GM19240 (cell line): ENCODE data around the gene KRTAP9-4.
"Not testable (repeated sequence)": the region's sequence is repeated elsewhere in the genome, so short reads cannot be mapped to it uniquely, and the experiment has no call there.

Experiments used
- DNase-seq: peaks from one replicate; pipeline ENCODE4 v3.0.0; 2011; ENCODE audit warnings: low spot score; ENCODE audit not compliant: insufficient read length

KRTAP9-4 gene

GRCh38 chr17:41264599-41264998 is 15.1 kb downstream of the KRTAP9-4 start:
- no peak for DNase-seq

- no peak for DNase-seq
These were observed 15.6 kb downstream of the KRTAP9-4 start, which contains the start of gene KRTAP9-6 for GRCh38 chr17:41265078-41265477. Gene KRTAP9-6 (plus strand): TSS chr17:41265378. CDS start chr17:41265378, 0 bp downstream.

GRCh38 chr17:41267711-41268110 is 18.2 kb downstream of the KRTAP9-4 start:
- no peak for DNase-seq

GRCh38 chr17:41271323-41271722 is 21.8 kb downstream of the KRTAP9-4 start:
- not testable (repeated sequence) for DNase-seq

- no peak for DNase-seq
These were observed 22.4 kb downstream of the KRTAP9-4 start for GRCh38 chr17:41271858-41272257.

- not testable (repeated sequence) for DNase-seq
These were observed 26.2 kb downstream of the KRTAP9-4 start, which contains the start of gene KRTAP9-7 for GRCh38 chr17:41275648-41276190. Gene KRTAP9-7 (plus strand): TSS chr17:41275698. CDS start chr17:41275698, 0 bp downstream.

- DNase-seq: no peak
These were observed 28.9 kb downstream of the KRTAP9-4 start for GRCh38 chr17:41278176-41278955.

- DNase-seq: no peak
These were observed 34.6 kb downstream of the KRTAP9-4 start for GRCh38 chr17:41284043-41284442.

GRCh38 chr17:41284546-41284945 is 35.1 kb downstream of the KRTAP9-4 start:
- no peak for DNase-seq

GRCh38 chr17:41287050-41287449 is 37.6 kb downstream of the KRTAP9-4 start:
- no peak for DNase-seq

- no peak for DNase-seq
These were observed 44.5 kb downstream of the KRTAP9-4 start for GRCh38 chr17:41294016-41294415.

- no peak for DNase-seq
These were observed 47.4 kb downstream of the KRTAP9-4 start for GRCh38 chr17:41296846-41297245.

GRCh38 chr17:41298458-41299135 is 49.1 kb downstream of the KRTAP9-4 start:
- no peak for DNase-seq
